Fibroblast of skin of abdomen (primary cell): ENCODE results near the gene IFIT5. TPM values are rescaled to one million over a fixed set of nuclear protein-coding genes. Genes with fewer than 3 reads are reported as not detected.
"Not testable (repeated sequence)": the region's sequence is repeated elsewhere in the genome, so short reads cannot be mapped to it uniquely, and the experiment has no call there.

Experiments
- DNase-seq: peaks from one replicate; pipeline ENCODE4 v3.0.0-alpha.2; 2013
- polyA plus RNA-seq, 2 experiments: library from polyadenylated mRNA; unstranded; fragments of 120-200 nt; gene quantifications; one replicate each; pipeline ENCODE4 v1.2.1, GENCODE V29; 2013; ENCODE audit not compliant: insufficient read length in 2 of 2

IFIT5 gene, protein sequence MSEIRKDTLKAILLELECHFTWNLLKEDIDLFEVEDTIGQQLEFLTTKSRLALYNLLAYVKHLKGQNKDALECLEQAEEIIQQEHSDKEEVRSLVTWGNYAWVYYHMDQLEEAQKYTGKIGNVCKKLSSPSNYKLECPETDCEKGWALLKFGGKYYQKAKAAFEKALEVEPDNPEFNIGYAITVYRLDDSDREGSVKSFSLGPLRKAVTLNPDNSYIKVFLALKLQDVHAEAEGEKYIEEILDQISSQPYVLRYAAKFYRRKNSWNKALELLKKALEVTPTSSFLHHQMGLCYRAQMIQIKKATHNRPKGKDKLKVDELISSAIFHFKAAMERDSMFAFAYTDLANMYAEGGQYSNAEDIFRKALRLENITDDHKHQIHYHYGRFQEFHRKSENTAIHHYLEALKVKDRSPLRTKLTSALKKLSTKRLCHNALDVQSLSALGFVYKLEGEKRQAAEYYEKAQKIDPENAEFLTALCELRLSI
- 9.8 TPM for polyA plus RNA-seq (2013, experiment 1 of 2; ENCODE audit: insufficient read length)
- 9.3 TPM for polyA plus RNA-seq (2013, experiment 2 of 2; ENCODE audit: insufficient read length)

- peak; percentile 69 for DNase-seq
These were observed at the start of gene IFIT5 for GRCh38 chr10:89414146-89414878. Gene IFIT5, plus strand, starts transcription at chr10:89414568. Its CDS starts 231 bp downstream, at chr10:89414799.

DNA sequence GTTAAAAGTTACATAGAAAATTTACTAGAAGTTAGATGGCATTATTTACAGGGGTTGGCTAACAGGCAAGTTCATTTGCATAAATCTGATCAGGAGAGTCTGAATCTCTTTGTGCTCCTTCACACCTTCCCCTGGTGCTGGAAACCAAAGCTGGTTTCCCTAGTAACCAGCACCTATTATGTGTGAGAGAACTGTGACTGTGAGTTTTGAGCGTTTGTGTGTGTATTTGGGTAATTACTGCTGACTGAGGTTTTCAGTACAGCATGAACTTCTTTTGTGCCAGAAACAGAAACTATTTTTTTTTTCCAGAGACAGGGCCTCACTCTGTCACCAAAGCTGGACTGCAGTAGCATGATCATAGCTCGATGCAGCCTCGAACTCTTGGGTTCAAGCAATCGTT lies 46.8 kb upstream of the IFIT5 start:
- DNase-seq = no peak

- no peak for DNase-seq
These were observed 46.2 kb upstream of the IFIT5 start for GRCh38 chr10:89368129-89368528.

GRCh38 chr10:89369156-89370105 lies 44.9 kb upstream of the IFIT5 start:
- peak; percentile 49 for DNase-seq

DNA sequence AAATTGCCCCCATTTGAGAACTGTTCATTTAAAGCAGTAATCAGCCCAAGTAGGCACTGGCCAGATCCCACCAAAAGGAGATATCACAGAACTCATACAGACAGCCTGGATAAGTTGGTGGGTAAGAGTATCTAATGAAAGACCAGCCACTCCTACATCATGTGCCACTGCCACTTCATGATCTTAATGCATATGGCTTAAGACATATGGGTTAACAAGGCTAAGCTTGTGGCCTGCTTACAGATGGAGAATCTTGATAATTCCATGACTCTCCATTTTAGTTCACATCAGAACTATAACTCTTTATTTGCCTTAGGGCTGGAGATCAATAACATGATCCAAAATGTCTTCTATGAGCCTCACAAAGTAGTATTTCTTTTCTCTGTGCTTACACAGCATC lies 43.3 kb upstream of the IFIT5 start:
- DNase-seq = no peak

DNA sequence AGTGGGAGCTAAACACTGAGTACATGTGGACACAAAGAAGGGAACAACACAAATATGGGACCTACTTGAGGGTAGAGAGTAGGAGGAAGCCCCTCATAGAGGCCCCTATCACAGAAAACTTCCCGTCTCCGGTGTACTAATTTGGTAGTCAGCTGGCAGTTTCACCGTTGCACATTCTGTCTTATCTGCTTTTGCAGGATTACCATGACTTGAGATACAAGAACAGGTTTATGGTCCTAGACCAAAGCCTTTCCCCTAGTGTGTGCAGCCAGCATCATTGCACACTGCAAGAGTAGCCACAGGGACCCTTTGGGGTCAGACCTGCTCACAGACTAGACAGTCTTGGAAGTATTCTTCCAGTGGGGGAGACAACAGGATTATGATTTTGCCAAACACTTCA lies 42.4 kb upstream of the IFIT5 start:
- DNase-seq = no peak

- DNase-seq = peak; percentile 86
These were observed 40.3 kb upstream of the IFIT5 start for GRCh38 chr10:89373916-89374711.

GRCh38 chr10:89374713-89375141 lies 39.6 kb upstream of the IFIT5 start:
- DNase-seq = no peak

GRCh38 chr10:89377705-89378637 lies 36.4 kb upstream of the IFIT5 start, which contains the start of gene IFIT1B:
Gene IFIT1B, plus strand, starts transcription at chr10:89378056. Its CDS starts 80 bp downstream, at chr10:89378136.
- DNase-seq = no peak

- DNase-seq = no peak
These were observed 35.3 kb upstream of the IFIT5 start for GRCh38 chr10:89379103-89379502.

DNA sequence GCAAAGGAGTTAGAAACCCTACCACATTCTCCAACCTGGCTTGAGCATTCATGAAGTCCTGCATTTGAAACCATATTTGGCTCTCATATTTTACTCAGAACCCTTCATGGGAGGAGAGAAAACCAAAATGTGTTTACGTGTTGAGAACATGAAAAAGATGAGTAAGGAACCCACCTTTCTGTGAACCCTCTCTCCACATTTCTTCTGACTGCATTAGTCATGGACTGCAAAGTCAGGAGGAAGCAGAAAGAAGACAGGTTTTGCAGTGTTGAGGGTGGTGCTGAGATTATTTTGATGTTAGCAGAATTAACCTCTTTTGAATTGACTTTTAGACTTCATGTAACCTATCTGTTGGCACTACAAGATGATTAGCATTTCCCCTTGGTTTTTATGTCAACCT lies 31.6 kb upstream of the IFIT5 start:
- no peak for DNase-seq

DNA sequence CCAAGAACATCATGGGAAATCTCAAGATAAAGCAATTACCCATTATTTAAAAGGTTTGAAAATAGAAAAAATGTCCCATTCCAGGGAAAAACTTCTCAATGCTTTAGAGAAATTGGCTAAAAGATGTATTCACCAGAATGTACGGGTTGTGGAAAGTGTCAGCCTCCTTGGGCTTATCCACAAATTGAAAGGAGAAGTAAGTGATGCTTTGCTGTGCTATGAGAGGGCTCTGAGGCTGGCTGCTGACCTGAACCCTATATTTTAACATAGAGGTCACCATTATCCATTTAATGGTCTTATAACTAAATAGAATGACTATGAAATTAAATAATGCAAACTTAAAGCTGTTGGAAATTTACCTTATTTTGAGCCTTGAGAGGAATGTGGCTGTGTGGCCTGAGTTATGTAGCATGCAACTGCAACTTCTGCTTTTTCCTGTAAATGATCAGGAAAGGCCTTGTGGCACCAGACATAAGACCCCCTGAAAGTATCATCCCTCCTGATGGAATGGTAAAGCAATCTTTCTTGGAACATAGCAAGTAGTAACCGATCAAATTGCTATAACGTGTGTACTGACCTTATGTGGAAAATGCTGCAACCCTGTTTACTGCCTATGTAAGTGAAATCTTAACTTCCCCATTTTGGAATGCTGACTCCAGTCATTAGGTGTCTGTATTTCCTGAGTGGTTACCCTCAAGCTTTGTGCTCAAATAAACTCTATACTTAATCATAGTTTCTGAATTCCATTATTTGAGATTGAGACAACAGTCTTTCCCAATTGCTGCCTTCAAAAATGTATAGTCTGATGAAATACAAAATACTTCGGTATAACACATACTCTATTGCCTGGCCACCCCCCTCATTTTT lies 29.7 kb upstream of the IFIT5 start:
- peak; percentile 62 for DNase-seq

DNA sequence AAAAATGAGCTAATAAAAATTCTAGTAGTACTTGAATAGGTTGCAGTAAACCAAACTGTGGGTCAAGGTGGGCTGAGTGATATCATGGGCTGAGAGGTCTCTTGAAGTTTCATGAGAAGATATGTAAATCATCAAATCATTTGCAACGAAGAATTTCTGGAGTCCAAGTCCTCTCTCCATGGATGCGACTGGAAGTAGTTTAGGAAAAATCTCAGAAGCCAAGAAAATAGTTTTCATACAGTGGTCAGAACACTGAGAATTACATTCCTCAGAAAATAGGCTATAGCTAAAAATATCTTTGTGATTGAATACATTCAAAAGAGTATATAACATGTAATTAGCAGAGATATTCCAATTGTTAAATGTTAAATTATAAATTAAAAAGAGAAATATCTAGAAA lies 25.6 kb upstream of the IFIT5 start:
- no peak for DNase-seq

- DNase-seq = peak; percentile 44
These were observed 25.1 kb upstream of the IFIT5 start for GRCh38 chr10:89389254-89389653.

GRCh38 chr10:89390476-89391225 lies 23.7 kb upstream of the IFIT5 start:
- no peak for DNase-seq

GRCh38 chr10:89391226-89391576 lies 23.2 kb upstream of the IFIT5 start:
- DNase-seq = not testable (repeated sequence)

- peak; percentile 88 for DNase-seq
These were observed 22.2 kb upstream of the IFIT5 start, which contains the start of gene IFIT1 for GRCh38 chr10:89391907-89392756. Gene IFIT1, plus strand, starts transcription at chr10:89392623. Its CDS starts 90 bp downstream, at chr10:89392713.
